ENCODE data around the gene RAB37.

RAB37 gene

DNA sequence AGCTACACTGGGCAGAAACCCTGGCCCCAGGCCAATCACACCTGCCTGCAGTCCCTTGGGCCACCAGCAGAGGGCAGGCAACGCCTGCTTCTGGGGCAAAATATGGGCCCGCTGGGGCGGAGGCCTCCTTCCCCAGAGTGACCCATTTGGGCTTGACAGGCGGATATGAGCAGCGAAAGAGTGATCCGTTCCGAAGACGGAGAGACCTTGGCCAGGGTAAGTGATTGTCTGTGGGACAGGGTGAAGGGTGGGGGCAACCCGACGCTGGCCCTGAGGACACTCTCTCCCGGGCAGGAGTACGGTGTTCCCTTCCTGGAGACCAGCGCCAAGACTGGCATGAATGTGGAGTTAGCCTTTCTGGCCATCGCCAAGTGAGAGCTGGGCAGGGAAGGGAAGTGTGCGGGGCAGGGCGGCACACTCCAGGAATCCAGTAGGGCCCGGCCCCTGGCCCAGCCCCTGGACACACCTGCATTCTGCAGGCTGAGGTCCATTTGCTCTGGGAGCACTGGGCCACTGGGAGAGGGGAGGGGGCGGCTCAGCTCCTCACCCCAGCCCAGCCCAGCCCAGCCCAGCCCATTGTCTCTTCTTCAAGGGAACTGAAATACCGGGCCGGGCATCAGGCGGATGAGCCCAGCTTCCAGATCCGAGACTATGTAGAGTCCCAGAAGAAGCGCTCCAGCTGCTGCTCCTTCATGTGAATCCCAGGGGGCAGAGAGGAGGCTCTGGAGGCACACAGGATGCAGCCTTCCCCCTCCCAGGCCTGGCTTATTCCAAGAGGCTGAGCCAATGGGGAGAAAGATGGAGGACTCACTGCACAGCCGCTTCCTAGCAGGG is 7.9 kb downstream of the RAB37 start:
- Histone ChIP-seq H3K27ac (ENCODE audit: low read length) (no peak overlapping the region), H3K4me1 (ENCODE audit: control insufficient read depth, insufficient read depth, low read length) (peaks cover 10% of the 10 kb centered on the region), H3K36me3 (ENCODE audit: control insufficient read depth, insufficient read depth, low read length) (no peaks in the 10 kb centered on the region), H3K4me3 (ENCODE audit: low read length) (peak overlapping the region; percentile 3; the same call in 1 of the 2 replicates), H3K9me3 (ENCODE audit: control insufficient read depth, insufficient read depth, low read length) (no peaks in the 10 kb centered on the region), H3K27me3 (ENCODE audit: control insufficient read depth, insufficient read depth, low read length) (no peaks in the 10 kb centered on the region)
- WGBS (ENCODE audit: insufficient coverage, insufficient read length), result no CpG with 5 or more reads among the region's 24 CpGs
- DNase-seq (ENCODE audit: low read depth, low spot score), result no peak

DNA sequence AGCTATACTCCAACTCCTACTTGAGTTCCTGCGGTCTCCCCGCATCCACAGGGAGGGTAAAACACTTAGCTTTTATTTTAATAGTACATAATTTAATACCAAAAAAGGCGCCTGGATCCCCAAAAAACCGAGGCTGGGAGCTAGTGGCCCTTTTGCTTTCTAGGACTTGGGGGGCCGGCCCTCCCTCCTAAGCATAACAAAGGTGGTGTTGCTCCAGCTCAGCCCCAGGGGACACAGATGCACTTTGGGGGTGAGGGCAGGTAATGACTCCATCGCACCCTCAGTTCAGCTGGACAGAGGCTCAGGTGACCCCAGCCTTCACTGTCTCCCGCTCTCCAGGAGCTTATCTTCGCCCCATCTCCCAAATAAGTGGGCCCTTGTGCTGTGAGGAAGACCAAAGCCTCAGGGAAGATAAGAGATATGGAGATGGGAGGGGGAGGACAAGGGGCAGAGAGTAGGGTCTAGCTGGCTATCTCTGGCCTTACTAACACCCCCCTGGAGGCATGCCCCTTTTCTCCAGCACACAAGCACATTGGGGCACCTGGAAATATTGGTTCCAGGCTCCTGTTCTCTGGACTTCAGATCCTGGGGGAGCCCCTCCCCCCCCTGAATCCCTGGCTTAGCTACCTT is 8.6 kb downstream of the RAB37 start:
- H3K36me3 ChIP-seq (ENCODE audit: control insufficient read depth, insufficient read depth, low read length), result no peaks in the 10 kb centered on the region
- WGBS (ENCODE audit: insufficient coverage, insufficient read length), result no CpG with 5 or more reads among the region's 8 CpGs
- H3K27me3 ChIP-seq (ENCODE audit: control insufficient read depth, insufficient read depth, low read length), result no peaks in the 10 kb centered on the region
- H3K9me3 ChIP-seq (ENCODE audit: control insufficient read depth, insufficient read depth, low read length), result no peaks in the 10 kb centered on the region
- H3K27ac ChIP-seq (ENCODE audit: low read length), result no peak overlapping the region
- H3K4me1 ChIP-seq (ENCODE audit: control insufficient read depth, insufficient read depth, low read length), result peaks cover 10% of the 10 kb centered on the region
- DNase-seq (ENCODE audit: low read depth, low spot score), result no peak
- H3K4me3 ChIP-seq (ENCODE audit: low read length), result no peak overlapping the region

DNA sequence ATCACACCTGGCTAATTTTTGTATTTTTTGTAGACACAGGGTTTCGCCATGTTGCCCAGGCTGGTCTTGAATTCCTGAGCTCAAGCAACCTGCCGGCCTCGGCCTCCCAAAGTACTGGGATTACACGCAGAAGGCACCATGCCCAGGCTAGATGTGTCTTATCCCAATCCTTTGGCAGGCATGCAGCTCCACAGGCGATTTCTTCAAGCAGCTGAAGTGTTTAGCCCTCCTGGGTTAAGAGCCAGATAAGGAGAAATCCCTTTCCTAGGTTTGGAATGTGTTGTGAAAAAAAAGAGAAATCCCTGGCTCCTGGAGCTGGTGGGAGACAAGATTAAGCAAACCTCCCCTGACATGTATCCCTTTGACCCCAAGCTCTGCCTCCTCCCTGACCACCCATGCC is 9.3 kb downstream of the RAB37 start:
- no peak for DNase-seq (ENCODE audit: low read depth, low spot score)
- H3K27me3 ChIP-seq (ENCODE audit: control insufficient read depth, insufficient read depth, low read length), result no peaks in the 10 kb centered on the region
- no peak overlapping the region for H3K27ac ChIP-seq (ENCODE audit: low read length)
- H3K4me1 ChIP-seq (ENCODE audit: control insufficient read depth, insufficient read depth, low read length), result peaks cover 12% of the 10 kb centered on the region
- H3K9me3 ChIP-seq (ENCODE audit: control insufficient read depth, insufficient read depth, low read length), result no peaks in the 10 kb centered on the region
- H3K4me3 ChIP-seq (ENCODE audit: low read length), result no peak overlapping the region
- no CpG with 5 or more reads among the region's 5 CpGs for WGBS (ENCODE audit: insufficient coverage, insufficient read length)
- no peaks in the 10 kb centered on the region for H3K36me3 ChIP-seq (ENCODE audit: control insufficient read depth, insufficient read depth, low read length)

DNA sequence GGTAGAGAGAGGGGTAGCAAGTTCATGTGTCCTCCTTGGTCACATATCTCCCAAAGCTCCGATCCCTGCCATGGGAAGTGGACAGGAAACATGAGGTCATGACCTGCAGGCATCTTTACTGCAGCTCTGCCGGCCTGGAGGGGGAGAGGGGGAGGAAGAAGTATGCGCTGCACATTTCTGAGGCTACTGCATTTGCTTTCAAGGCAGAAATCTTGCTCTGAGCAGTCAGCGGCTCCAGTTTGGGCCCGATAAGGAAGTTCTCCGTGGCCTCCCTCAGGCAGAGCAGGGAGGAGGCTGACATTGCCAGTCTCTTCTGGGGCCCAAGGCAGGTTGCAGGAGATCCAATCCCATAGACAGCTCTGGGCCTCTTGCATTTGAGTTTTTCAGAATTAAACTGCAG is 9.9 kb downstream of the RAB37 start:
- WGBS (ENCODE audit: insufficient coverage, insufficient read length), result no CpG with 5 or more reads among the region's 6 CpGs
- Histone ChIP-seq H3K27me3 (ENCODE audit: control insufficient read depth, insufficient read depth, low read length) (no peaks in the 10 kb centered on the region), H3K4me1 (ENCODE audit: control insufficient read depth, insufficient read depth, low read length) (peaks cover 17% of the 10 kb centered on the region), H3K27ac (ENCODE audit: low read length) (no peak overlapping the region), H3K4me3 (ENCODE audit: low read length) (no peak overlapping the region), H3K36me3 (ENCODE audit: control insufficient read depth, insufficient read depth, low read length) (no peaks in the 10 kb centered on the region), H3K9me3 (ENCODE audit: control insufficient read depth, insufficient read depth, low read length) (no peaks in the 10 kb centered on the region)
- DNase-seq (ENCODE audit: low read depth, low spot score), result no peak

DNA sequence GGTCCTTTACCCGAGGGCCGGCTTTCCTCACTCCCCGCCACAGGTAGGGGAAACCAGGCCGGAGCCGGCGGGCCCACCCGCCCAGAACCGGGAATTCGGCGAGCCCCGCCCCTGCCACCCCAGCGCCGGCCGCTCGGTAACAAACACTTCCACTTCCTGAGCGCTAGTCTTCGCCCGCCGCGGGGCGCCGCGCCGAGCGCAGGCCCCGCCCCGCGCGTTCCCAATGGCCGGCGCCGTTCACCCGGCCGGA is 11.1 kb downstream of the RAB37 start:
- Histone ChIP-seq H3K36me3 (ENCODE audit: control insufficient read depth, insufficient read depth, low read length) (no peaks in the 10 kb centered on the region), H3K9me3 (ENCODE audit: control insufficient read depth, insufficient read depth, low read length) (no peaks in the 10 kb centered on the region), H3K27me3 (ENCODE audit: control insufficient read depth, insufficient read depth, low read length) (no peaks in the 10 kb centered on the region), H3K4me3 (ENCODE audit: low read length) (peak overlapping the region; percentile 97; the same call in 1 of the 2 replicates), H3K4me1 (ENCODE audit: control insufficient read depth, insufficient read depth, low read length) (peaks cover 15% of the 10 kb centered on the region), H3K27ac (ENCODE audit: low read length) (no peak overlapping the region)
- WGBS (ENCODE audit: insufficient coverage, insufficient read length), result no CpG with 5 or more reads among the region's 34 CpGs
- DNase-seq (ENCODE audit: low read depth, low spot score), result no peak

DNA sequence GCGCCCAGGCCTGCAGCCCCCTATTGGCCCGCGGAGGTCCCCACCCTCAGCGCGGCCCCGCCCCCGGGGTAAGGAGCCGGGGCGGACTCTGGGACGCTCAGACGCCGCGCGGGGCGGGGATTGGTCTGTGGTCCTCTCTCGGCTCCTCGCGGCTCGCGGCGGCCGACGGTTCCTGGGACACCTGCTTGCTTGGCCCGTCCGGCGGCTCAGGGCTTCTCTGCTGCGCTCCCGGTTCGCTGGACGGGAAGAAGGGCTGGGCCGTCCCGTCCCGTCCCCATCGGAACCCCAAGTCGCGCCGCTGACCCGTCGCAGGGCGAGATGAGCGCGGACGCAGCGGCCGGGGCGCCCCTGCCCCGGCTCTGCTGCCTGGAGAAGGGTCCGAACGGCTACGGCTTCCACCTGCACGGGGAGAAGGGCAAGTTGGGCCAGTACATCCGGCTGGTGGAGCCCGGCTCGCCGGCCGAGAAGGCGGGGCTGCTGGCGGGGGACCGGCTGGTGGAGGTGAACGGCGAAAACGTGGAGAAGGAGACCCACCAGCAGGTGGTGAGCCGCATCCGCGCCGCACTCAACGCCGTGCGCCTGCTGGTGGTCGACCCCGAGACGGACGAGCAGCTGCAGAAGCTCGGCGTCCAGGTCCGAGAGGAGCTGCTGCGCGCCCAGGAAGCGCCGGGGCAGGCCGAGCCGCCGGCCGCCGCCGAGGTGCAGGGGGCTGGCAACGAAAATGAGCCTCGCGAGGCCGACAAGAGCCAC is 11.6 kb downstream of the RAB37 start, which contains the start of gene NHERF1:
Gene NHERF1 (plus strand): TSS at position 100 of the 750 bp plus-strand sequence. CDS start 219 bp downstream, at position 319.
- no CpG with 5 or more reads among the region's 90 CpGs for WGBS (ENCODE audit: insufficient coverage, insufficient read length)
- Histone ChIP-seq H3K4me1 (ENCODE audit: control insufficient read depth, insufficient read depth, low read length) (peaks cover 15% of the 10 kb centered on the region), H3K27ac (ENCODE audit: low read length) (no peak within 1 kb of the TSS), H3K9me3 (ENCODE audit: control insufficient read depth, insufficient read depth, low read length) (no peaks in the 10 kb centered on the region), H3K36me3 (ENCODE audit: control insufficient read depth, insufficient read depth, low read length) (no peaks in the 10 kb centered on the region), H3K27me3 (ENCODE audit: control insufficient read depth, insufficient read depth, low read length) (no peaks in the 10 kb centered on the region), H3K4me3 (ENCODE audit: low read length) (peak within 1 kb of the TSS; percentile 97)
- DNase-seq (ENCODE audit: low read depth, low spot score), result no peak

DNA sequence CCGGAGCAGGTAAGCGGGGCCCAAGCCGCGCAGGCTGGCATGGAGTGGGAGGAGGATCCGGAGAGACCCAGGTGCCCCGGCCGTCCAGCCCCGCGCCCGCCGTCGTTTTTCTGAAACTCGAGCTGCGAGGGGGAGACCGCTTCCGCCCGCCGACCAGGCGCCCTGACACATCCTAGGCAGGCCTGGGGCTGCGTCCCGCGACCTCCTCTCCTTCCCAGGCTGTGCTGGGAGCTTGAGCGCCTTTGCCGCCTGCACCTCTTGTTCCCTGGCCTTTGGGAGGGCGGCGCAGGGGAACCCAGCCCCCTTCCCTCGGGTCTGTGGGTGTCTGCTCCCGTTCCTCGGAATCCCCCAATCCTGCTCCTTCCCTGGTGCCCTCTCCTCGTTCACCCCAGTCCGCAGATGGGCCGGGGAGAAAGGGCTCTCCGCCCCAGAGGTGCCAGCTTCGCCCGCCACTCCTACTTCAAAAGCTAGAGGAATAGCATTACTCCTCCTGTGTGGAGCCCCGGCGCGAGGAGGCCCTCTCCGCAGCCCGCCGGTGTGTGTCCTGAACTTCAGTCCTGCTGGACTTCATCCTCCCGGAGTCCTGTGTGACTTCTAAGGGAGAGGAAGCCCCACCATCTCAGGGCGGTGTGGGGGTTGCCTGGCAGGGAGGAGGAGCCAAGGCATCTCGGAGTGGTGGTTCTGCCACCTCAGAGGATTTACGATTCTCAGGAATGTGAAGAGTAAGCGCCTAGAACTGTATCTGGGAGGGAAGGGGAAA is 12.4 kb downstream of the RAB37 start:
- H3K36me3 ChIP-seq (ENCODE audit: control insufficient read depth, insufficient read depth, low read length), result no peaks in the 10 kb centered on the region
- WGBS (ENCODE audit: insufficient coverage, insufficient read length), result no CpG with 5 or more reads among the region's 46 CpGs
- no peaks in the 10 kb centered on the region for H3K27me3 ChIP-seq (ENCODE audit: control insufficient read depth, insufficient read depth, low read length)
- peaks cover 15% of the 10 kb centered on the region for H3K4me1 ChIP-seq (ENCODE audit: control insufficient read depth, insufficient read depth, low read length)
- no peaks in the 10 kb centered on the region for H3K9me3 ChIP-seq (ENCODE audit: control insufficient read depth, insufficient read depth, low read length)
- no peak for DNase-seq (ENCODE audit: low read depth, low spot score)
- H3K27ac ChIP-seq (ENCODE audit: low read length), result no peak overlapping the region
- H3K4me3 ChIP-seq (ENCODE audit: low read length), result peak overlapping the region; percentile 97

DNA sequence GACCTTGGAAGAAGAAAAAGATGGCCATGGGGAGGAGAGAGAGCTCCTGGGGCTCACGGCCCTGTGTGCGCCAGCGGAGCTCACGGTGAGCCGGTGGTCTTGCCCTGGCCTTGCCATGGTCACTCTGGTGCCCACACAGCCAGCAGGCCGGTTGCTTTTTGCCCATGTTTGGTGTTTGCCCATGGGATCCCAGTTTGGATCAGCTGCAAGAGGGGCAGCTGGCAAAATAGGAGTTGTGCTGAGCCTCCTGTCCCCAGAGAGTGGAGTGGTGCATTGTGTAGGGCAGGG is 12.9 kb downstream of the RAB37 start:
- no CpG with 5 or more reads among the region's 6 CpGs for WGBS (ENCODE audit: insufficient coverage, insufficient read length)
- Histone ChIP-seq H3K27me3 (ENCODE audit: control insufficient read depth, insufficient read depth, low read length) (no peaks in the 10 kb centered on the region), H3K4me1 (ENCODE audit: control insufficient read depth, insufficient read depth, low read length) (peaks cover 12% of the 10 kb centered on the region), H3K36me3 (ENCODE audit: control insufficient read depth, insufficient read depth, low read length) (no peaks in the 10 kb centered on the region), H3K9me3 (ENCODE audit: control insufficient read depth, insufficient read depth, low read length) (no peaks in the 10 kb centered on the region), H3K27ac (ENCODE audit: low read length) (no peak overlapping the region), H3K4me3 (ENCODE audit: low read length) (peak overlapping the region; percentile 97; the same call in 1 of the 2 replicates)
- DNase-seq (ENCODE audit: low read depth, low spot score), result no peak

DNA sequence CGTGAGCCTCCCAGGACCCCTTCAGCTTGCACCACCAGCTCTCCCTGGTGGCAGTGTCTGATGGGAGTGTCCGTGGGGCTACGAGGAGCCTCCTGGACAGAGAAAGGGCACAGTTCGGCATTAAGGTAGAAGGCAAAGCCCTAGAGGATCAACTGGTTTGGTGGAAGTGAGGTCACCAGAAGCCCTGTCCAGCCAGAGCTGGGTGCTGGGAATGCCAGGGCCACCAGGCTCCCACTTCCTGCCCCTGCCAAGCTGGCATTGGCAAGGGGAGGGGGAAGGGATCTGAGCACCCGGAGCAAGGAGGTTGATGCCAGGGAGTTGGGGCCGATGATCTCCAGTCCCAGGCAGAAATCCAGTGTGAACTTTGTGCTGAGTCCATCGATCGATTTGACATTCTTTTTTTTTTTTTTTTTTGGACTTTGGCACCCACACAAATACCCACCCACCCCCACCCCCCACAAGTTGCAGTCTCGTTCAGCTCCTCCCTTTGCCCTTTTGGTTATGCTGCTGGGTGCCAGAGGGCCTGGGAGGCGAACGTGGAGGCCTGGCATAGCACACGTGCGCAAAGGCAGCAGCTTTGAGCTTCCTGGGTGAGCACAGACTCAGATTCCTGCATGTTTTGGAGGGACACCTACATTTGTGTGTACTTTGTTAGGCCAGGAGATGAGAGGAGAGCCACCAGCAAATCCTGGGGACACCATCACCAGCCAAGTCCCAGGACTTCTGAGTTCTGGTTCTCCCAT is 13.4 kb downstream of the RAB37 start:
- H3K4me3 ChIP-seq (ENCODE audit: low read length), result no peak overlapping the region
- H3K4me1 ChIP-seq (ENCODE audit: control insufficient read depth, insufficient read depth, low read length), result peaks cover 12% of the 10 kb centered on the region
- no CpG with 5 or more reads among the region's 13 CpGs for WGBS (ENCODE audit: insufficient coverage, insufficient read length)
- DNase-seq (ENCODE audit: low read depth, low spot score), result no peak
- no peaks in the 10 kb centered on the region for H3K36me3 ChIP-seq (ENCODE audit: control insufficient read depth, insufficient read depth, low read length)
- no peak overlapping the region for H3K27ac ChIP-seq (ENCODE audit: low read length)
- no peaks in the 10 kb centered on the region for H3K27me3 ChIP-seq (ENCODE audit: control insufficient read depth, insufficient read depth, low read length)
- H3K9me3 ChIP-seq (ENCODE audit: control insufficient read depth, insufficient read depth, low read length), result no peaks in the 10 kb centered on the region

DNA sequence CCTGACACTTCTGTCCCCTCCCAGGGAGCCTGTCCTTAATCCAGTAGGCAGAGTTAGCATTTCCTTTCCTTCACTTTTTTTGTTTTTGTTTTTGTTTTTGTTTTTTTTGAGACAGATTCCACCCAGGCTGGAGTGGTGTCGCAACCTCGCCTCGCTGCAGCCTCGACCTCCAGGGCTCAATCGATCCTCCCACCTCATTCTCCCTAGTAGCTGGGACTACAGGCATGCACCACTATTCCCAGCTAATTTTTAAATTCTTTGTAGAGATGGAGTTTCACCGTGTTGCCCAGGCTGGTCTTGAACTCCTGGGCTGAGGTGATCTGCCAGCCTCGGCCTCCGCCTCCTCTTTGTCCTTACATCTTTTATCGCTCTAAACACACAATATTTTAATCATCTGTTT is 15.4 kb downstream of the RAB37 start:
- H3K27ac ChIP-seq (ENCODE audit: low read length), result no peak overlapping the region
- no CpG with 5 or more reads among the region's 9 CpGs for WGBS (ENCODE audit: insufficient coverage, insufficient read length)
- no peaks in the 10 kb centered on the region for H3K9me3 ChIP-seq (ENCODE audit: control insufficient read depth, insufficient read depth, low read length)
- no peaks in the 10 kb centered on the region for H3K27me3 ChIP-seq (ENCODE audit: control insufficient read depth, insufficient read depth, low read length)
- no peaks in the 10 kb centered on the region for H3K36me3 ChIP-seq (ENCODE audit: control insufficient read depth, insufficient read depth, low read length)
- no peak for DNase-seq (ENCODE audit: low read depth, low spot score)
- peaks cover 8% of the 10 kb centered on the region for H3K4me1 ChIP-seq (ENCODE audit: control insufficient read depth, insufficient read depth, low read length)
- no peak overlapping the region for H3K4me3 ChIP-seq (ENCODE audit: low read length)
